Endothelial cell of umbilical vein (primary cell): ENCODE data around the gene EBI3.

Source experiments
- CTCF ChIP-seq, 2 donors: IDR thresholded peaks; 1 replicate in 1 of 2; 2 replicates in 1 of 2; pipeline ENCODE4 v1.5.1; 2011; ENCODE audit warnings: low read length in 2 of 2, mild to moderate bottlenecking in 2 of 2, moderate library complexity in 2 of 2, control low read depth in 1 of 2, inconsistent platforms in 1 of 2, low read depth in 1 of 2; ENCODE audit not compliant: insufficient read depth in 1 of 2; ENCODE audit errors: extremely low read depth in 1 of 2
- EZH2 ChIP-seq: IDR thresholded peaks from 2 replicates; pipeline ENCODE4 v1.6.1; 2012; ENCODE audit warnings: borderline replicate concordance, low read depth, mild to moderate bottlenecking, moderate library complexity, low read length, inconsistent platforms; ENCODE audit not compliant: severe bottlenecking
- FOS ChIP-seq: IDR thresholded peaks from 2 replicates; pipeline ENCODE4 v1.6.1; 2011; ENCODE audit warnings: mild to moderate bottlenecking, low read length, moderate library complexity, borderline replicate concordance; ENCODE audit not compliant: insufficient read depth
- MAX ChIP-seq: IDR thresholded peaks from 2 replicates; pipeline ENCODE4 v1.6.1; 2011; ENCODE audit not compliant: insufficient read depth, insufficient read length
- POLR2A ChIP-seq: IDR thresholded peaks from 2 replicates; pipeline ENCODE4 v1.6.1; 2012; ENCODE audit warnings: low read depth, mild to moderate bottlenecking, control low read depth, low read length

- no peak for TF ChIP-seq EZH2
- TF ChIP-seq CTCF (IDR thresholded peaks at IDR 0.05; ENCODE audit: extremely low read depth in 1 of 2, insufficient read depth in 1 of 2, low read depth in 1 of 2, low read length in 2 of 2) = no peak
- no peak for TF ChIP-seq POLR2A
- no peak for TF ChIP-seq FOS
- TF ChIP-seq MAX = no peak
These were observed 35.0 kb upstream of the EBI3 start for GRCh38 chr19:4194353-4194752.
